Mononuclear cell (primary cell): Measurements from ENCODE around the gene CNOT2. TPM values are rescaled to one million over a fixed set of nuclear protein-coding genes. Genes with fewer than 3 reads are reported as not detected.
A peak's percentile ranks its signal among the peaks of the same experiment; 100 is the strongest.

ENCODE experiments used
- H3K27me3 ChIP-seq: 2 replicates; pipeline ENCODE4 v1.6.0; 2011; ENCODE audit warnings: low read length, control low read depth; ENCODE audit not compliant: insufficient read depth
- H3K4me1 ChIP-seq: 2 replicates; pipeline ENCODE4 v1.5.1; 2011; ENCODE audit warnings: mild to moderate bottlenecking, low read length, control low read depth; ENCODE audit not compliant: insufficient read depth
- H3K4me3 ChIP-seq: 2 replicates; pipeline ENCODE4 v1.5.1; 2011; ENCODE audit warnings: mild to moderate bottlenecking, low read length, moderate library complexity
- H3K9me3 ChIP-seq: 2 replicates; pipeline ENCODE4 v1.5.1; 2011; ENCODE audit warnings: low read depth, mild to moderate bottlenecking, control low read depth, low read length
- total RNA-seq: library from RNA; depleted of rRNA; stranded (reverse); fragments of >200 nt; gene quantifications from one replicate; pipeline ENCODE4 v1.2.3, GENCODE V29; 2012

The CNOT2 gene
- total RNA-seq = 420 TPM

GRCh38 chr12:70242695-70243509, at the start of gene CNOT2:
CNOT2 (plus strand) TSS chr12:70243433; CDS start chr12:70278227, 34,794 bp downstream.
- Histone ChIP-seq H3K4me3 (peak within 1 kb of the TSS; percentile 92), H3K4me1 (peaks cover 30% of the 10 kb centered on the region), H3K9me3 (no peaks in the 10 kb centered on the region), H3K27me3 (no peaks in the 10 kb centered on the region)

GRCh38 chr12:70194076-70194475, 49.2 kb upstream of the CNOT2 start:
- H3K4me3 ChIP-seq = no peak overlapping the region
- no peaks in the 10 kb centered on the region for H3K4me1 ChIP-seq
- H3K27me3 ChIP-seq = no peaks in the 10 kb centered on the region
- H3K9me3 ChIP-seq = no peaks in the 10 kb centered on the region

GRCh38 chr12:70196811-70197281, 46.4 kb upstream of the CNOT2 start:
- H3K4me1 ChIP-seq = no peaks in the 10 kb centered on the region
- no peaks in the 10 kb centered on the region for H3K27me3 ChIP-seq
- no peak overlapping the region for H3K4me3 ChIP-seq
- H3K9me3 ChIP-seq = no peaks in the 10 kb centered on the region

- Histone ChIP-seq H3K4me3 (no peak overlapping the region), H3K4me1 (no peaks in the 10 kb centered on the region), H3K9me3 (no peaks in the 10 kb centered on the region)
These were observed 45.9 kb upstream of the CNOT2 start for GRCh38 chr12:70197345-70197744.

GRCh38 chr12:70213707-70214106, 29.5 kb upstream of the CNOT2 start:
- Histone ChIP-seq H3K4me1 (no peaks in the 10 kb centered on the region), H3K9me3 (peaks cover 34% of the 10 kb centered on the region), H3K4me3 (no peak overlapping the region), H3K27me3 (no peaks in the 10 kb centered on the region)

More at GRCh38 chr12:70197345-70197744, 45.9 kb upstream of the CNOT2 start:
- H3K27me3 ChIP-seq = no peaks in the 10 kb centered on the region

- H3K4me3 ChIP-seq = no peak overlapping the region
- peaks cover 22% of the 10 kb centered on the region for H3K9me3 ChIP-seq
- H3K27me3 ChIP-seq = no peaks in the 10 kb centered on the region
- no peaks in the 10 kb centered on the region for H3K4me1 ChIP-seq
These were observed 28.1 kb upstream of the CNOT2 start for GRCh38 chr12:70214972-70215617.

GRCh38 chr12:70217416-70217815, 25.8 kb upstream of the CNOT2 start:
- H3K4me3 ChIP-seq = no peak overlapping the region
- H3K4me1 ChIP-seq = no peaks in the 10 kb centered on the region
- peaks cover 8% of the 10 kb centered on the region for H3K9me3 ChIP-seq
- no peaks in the 10 kb centered on the region for H3K27me3 ChIP-seq

GRCh38 chr12:70221626-70222025, 21.6 kb upstream of the CNOT2 start:
- H3K9me3 ChIP-seq = no peaks in the 10 kb centered on the region
- no peaks in the 10 kb centered on the region for H3K4me1 ChIP-seq
- no peaks in the 10 kb centered on the region for H3K27me3 ChIP-seq
- H3K4me3 ChIP-seq = no peak overlapping the region

- H3K4me1 ChIP-seq = no peaks in the 10 kb centered on the region
- H3K27me3 ChIP-seq = no peaks in the 10 kb centered on the region
- no peaks in the 10 kb centered on the region for H3K9me3 ChIP-seq
- no peak overlapping the region for H3K4me3 ChIP-seq
These were observed 15.3 kb upstream of the CNOT2 start for GRCh38 chr12:70227911-70228310.

GRCh38 chr12:70230934-70231606, 12.2 kb upstream of the CNOT2 start:
- H3K4me1 ChIP-seq = no peaks in the 10 kb centered on the region
- no peaks in the 10 kb centered on the region for H3K27me3 ChIP-seq
- H3K9me3 ChIP-seq = no peaks in the 10 kb centered on the region

GRCh38 chr12:70236990-70237389, 6.2 kb upstream of the CNOT2 start:
- Histone ChIP-seq H3K9me3 (no peaks in the 10 kb centered on the region), H3K4me1 (peaks cover 10% of the 10 kb centered on the region), H3K4me3 (no peak overlapping the region), H3K27me3 (no peaks in the 10 kb centered on the region)

More at GRCh38 chr12:70230934-70231606, 12.2 kb upstream of the CNOT2 start:
- H3K4me3 ChIP-seq = no peak overlapping the region

- Histone ChIP-seq H3K9me3 (no peaks in the 10 kb centered on the region), H3K4me1 (peaks cover 21% of the 10 kb centered on the region), H3K27me3 (no peaks in the 10 kb centered on the region), H3K4me3 (no peak overlapping the region)
These were observed 2.6 kb upstream of the CNOT2 start for GRCh38 chr12:70240673-70241072.

GRCh38 chr12:70241845-70242244, 1.4 kb upstream of the CNOT2 start:
- no peaks in the 10 kb centered on the region for H3K9me3 ChIP-seq
- H3K4me3 ChIP-seq = no peak overlapping the region
- H3K27me3 ChIP-seq = no peaks in the 10 kb centered on the region
- peaks cover 21% of the 10 kb centered on the region for H3K4me1 ChIP-seq

GRCh38 chr12:70243510-70244371, 508 bp downstream of the CNOT2 start:
- Histone ChIP-seq H3K4me3 (peak overlapping the region; percentile 92), H3K27me3 (no peaks in the 10 kb centered on the region), H3K9me3 (no peaks in the 10 kb centered on the region), H3K4me1 (peaks cover 30% of the 10 kb centered on the region)
